H1 (cell line): ENCODE measurements around the gene LCE7A. TPM values are rescaled to one million over a fixed set of nuclear protein-coding genes. Genes with fewer than 3 reads are reported as not detected.

Experiments
- SRF ChIP-seq: IDR thresholded peaks from 2 replicates; pipeline ENCODE4 v1.6.1; 2011; ENCODE audit warnings: mild to moderate bottlenecking, low read depth, low read length, moderate library complexity
- polyA plus RNA-seq, 7 experiments: library from polyadenylated mRNA; depleted of rRNA in 3 of 7; stranded (reverse) in 5 of 7; unstranded in 2 of 7; fragments of >200 nt in 5 of 7; fragments of 200-250 nt in 2 of 7; gene quantifications; 1 replicate in 5 of 7; 2 replicates in 1 of 7; 4 replicates in 1 of 7; pipeline versions ENCODE4 v1.2.1 to v1.2.3, GENCODE V29; 2011 to 2013; ENCODE audit warnings: missing spikeins in 2 of 7, mixed read lengths in 2 of 7
- total RNA-seq: library from RNA; stranded (reverse); fragmentation: NEBNext Ultra II Directional; extraction: Animal tissue kit (Norgen Biotek cat#: 25700); gene quantifications from 2 replicates; pipeline ENCODE4 v1.2.1, GENCODE V29; 2021

The LCE7A gene
- total and polyA plus RNA-seq, 2 of the 8 experiments (the other 6 are each of a cell fraction or from before 2014, with no cell fraction given), result not detected

- TF ChIP-seq SRF, result no peak
Observed at GRCh38 chr1:152869808-152870419, 10.1 kb downstream of the LCE7A start (continued).
